Stimulated activated CD4-positive, alpha-beta T cell treated with anti-CD3 and anti-CD28 coated beads, TNF-alpha, amount 100 ng/mL, for 1 hour (primary cell): Measurements from ENCODE around the gene LRRC3.
A peak's percentile ranks its signal among the peaks of the same experiment; 100 is the strongest.
"Not testable (repeated sequence)": the region's sequence is repeated elsewhere in the genome, so short reads cannot be mapped to it uniquely, and the experiment has no call there.

ENCODE experiments used
- DNase-seq, 3 donors: peaks; one replicate each; pipeline ENCODE4 v3.0.0-alpha.2; 2020; ENCODE audit warnings: low read depth in 3 of 3, low spot score in 1 of 3

Gene LRRC3

GRCh38 chr21:44454747-44455523, at the start of gene LRRC3:
LRRC3 (plus strand) TSS chr21:44455510; CDS start chr21:44456645, 1,135 bp downstream.
- peak; percentile 50 to 75 (median 65) for DNase-seq

- no peak for DNase-seq
These were observed 49.1 kb upstream of the LRRC3 start for GRCh38 chr21:44405948-44406872.

DNA sequence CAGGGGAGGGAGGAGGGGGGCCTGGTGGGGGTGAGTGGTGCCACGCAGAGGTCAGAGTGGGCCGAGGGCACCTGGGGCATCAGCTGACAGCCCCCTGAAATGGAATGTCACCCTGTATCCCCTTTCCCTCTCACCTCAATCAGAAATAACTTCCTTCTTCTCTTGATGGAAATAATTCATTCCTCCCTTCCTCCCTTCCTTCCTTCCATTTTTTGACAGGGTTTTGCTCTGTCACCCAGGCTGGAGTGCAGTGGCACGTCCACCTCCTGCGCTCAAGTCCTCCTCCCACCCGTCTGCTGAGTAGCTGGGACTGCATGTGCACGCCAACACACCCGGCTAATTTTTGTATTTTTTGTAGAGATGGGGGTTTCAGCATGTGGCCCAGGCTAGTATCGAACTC, 48.4 kb upstream of the LRRC3 start:
- no peak for DNase-seq

- peak in 1 of 3 donors; percentile 37 for DNase-seq
These were observed 47.8 kb upstream of the LRRC3 start for GRCh38 chr21:44407493-44407892.

DNA sequence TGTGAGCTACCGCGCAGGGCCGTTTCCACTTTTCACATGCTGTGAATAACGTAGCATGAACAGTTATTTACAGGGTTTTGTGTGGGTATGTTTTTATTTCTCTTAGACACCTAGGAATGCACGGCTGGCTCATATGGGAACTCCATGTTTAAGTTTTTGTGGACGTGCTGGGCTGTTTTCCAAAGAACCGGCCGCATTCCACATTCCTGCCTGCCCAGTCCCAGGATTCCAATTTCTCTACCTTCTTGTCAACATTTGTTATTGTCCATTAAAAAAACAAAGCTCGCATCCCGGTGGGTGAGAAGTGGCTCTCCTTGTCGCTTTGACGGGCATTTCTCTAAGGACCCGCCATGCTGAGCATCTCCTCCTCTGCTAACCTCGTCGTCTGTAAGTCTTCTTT, 47.1 kb upstream of the LRRC3 start:
- no peak for DNase-seq

DNA sequence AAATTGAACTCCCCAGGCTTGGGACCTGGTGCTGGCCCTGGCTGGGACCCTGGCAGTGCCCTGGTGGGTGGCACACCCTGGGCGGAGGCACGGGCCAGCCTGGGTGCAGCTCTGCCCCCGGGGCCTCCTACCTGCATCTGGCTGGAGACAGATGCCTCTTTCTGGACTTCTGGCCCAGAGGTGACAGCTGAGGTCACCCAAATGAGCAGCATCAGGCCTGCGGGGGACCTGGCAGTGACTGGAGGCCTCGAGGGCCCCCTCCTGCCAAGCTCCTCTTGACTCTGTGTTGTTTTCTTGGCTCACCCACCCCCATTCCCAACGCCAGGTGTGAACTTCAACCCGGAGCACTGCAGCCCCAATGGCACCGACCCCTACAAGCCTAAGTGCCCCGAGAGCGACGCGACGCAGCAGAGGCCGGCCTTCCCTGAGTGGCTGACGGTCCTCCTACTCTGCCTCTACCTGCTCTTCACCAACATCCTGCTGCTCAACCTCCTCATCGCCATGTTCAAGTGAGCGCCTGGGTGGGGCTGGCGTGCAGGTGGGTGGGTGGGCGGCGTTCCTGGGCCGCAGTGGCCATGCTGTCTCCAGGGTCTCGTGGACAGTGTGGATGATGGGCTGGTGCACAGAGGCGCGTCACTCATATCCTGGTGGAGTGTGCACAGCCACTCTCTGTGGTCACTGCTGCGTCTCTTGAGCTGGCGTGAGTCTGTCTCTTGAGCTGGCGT, 41.6 kb upstream of the LRRC3 start:
- no peak for DNase-seq

DNA sequence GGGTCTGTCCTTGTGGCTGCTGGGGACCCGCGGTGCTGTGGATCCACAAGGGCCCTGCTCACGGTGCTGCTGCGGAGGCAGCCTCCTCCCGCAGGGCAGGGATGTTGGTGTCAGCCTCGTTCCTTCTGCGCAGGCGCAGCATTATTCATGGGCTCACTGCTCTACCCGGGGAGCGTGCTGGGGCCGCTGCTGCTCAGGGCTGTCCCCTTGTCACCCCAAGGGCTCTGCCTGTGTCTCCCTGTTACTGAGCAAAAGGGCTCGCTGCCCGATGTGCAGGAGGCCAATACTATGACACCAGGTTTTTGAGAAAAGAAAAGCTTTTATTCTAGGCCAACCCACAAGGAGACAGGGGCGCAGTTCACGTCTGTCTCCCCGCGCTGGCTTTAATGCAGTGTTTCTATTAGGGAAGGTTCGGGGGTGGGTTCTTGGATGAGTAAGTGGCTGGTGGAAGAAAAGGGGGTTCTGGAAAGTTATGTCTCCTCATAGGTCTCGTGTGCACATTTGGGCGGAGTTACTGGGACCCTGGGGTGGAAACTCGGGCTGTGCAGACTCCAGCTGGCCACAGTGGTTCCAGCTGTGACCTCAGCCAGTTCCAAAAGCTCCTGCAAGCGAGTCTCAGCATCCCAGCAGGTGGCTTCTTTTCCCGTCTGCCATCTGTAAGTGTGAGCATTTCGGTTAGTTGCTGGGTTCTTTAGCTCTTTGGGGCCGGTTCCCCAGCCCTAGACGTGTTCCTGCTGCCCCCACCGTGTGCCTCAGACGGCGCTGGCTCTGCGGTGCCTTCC, 40.8 kb upstream of the LRRC3 start:
- no peak for DNase-seq

- no peak for DNase-seq
These were observed 40.0 kb upstream of the LRRC3 start for GRCh38 chr21:44415073-44416025.

DNA sequence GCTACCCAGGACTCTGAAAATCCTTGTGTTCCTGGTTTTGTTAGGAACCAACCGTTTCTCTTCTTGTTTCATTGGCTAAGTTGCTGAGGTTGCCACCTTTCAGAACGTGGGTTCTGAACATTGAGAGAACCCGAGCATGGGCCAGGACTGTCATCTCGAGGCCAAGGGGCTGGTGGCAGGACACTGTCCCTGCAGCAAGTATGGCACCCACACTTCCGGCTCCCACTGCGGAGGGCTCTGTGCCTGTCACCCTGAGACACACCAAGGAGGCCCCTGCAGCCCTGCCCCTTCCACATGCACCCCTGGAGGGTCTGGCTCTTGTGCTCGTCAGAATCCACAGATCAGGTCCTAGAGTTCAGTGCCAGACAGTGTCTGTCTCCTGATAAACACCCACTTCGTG, 39.1 kb upstream of the LRRC3 start:
- DNase-seq: no peak

GRCh38 chr21:44417621-44418107, 37.6 kb upstream of the LRRC3 start:
- DNase-seq: not testable (repeated sequence)

GRCh38 chr21:44418108-44418875, 37.0 kb upstream of the LRRC3 start:
- no peak for DNase-seq

DNA sequence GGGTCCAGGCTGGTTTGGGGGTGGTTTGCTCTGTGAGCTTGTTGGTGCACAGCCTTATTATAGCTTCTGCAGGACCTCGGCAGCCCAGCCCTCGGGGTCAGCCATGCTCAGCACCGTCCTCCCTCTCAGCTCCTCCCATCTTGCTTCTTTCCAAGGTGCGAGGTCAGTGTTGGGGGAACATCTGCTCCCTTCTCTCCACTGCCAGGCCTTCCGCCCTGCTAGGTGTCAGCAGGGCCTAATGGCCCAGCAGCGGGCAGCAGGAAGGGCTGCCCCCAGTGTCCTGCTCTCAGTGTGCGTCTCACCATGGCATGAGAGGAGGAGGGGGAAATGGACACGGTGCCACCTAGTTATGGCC, 36.5 kb upstream of the LRRC3 start:
- no peak for DNase-seq

- no peak for DNase-seq
These were observed 35.6 kb upstream of the LRRC3 start for GRCh38 chr21:44419679-44420078.

GRCh38 chr21:44420416-44421205, 34.7 kb upstream of the LRRC3 start:
- no peak for DNase-seq

DNA sequence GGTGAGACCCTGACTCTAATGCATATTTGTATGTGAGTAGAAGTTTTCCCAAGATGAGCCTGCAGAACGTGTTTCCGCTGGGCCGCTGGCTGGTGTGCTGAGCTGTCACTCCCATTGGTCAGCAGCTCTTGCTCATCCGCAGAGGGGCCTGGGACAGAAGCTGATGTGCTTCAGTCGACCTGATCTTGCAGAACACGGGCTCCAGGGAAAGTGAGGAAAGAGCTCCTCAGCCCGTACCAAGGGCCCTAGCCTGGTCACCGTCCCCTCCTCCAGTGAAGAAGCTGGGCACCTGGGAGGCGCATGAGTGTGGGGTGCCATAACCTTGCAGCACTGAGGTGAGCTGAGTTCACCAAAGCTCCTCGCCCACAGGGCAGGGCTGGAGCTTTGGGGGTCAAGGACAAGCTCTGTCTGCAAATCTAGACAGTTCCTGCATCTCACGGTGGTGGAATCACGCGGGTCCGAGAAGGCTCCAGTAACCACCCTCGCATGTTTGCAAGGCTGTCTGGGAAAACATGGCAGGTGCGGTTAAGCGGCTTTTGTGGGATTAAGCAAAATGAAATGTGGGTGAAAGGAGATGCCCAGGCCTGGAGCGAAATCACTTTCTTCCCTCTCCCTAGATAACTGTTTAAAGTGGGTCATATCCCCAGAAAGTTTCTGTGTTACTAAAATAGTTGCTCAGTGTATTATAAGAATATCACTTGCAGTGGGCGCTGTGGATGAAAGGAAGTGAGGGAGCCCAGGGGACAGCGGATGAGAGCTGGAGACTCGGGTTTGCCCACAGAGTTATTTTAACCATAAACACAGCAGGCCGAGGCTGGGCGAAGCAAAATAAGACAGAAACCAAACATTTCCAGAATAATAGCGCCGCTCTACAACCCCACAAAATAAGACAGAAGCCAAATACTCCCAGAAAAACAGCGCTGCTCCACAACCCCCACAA, 33.1 kb upstream of the LRRC3 start:
- DNase-seq: no peak

GRCh38 chr21:44423312-44423821, 31.9 kb upstream of the LRRC3 start:
- DNase-seq: no peak
